SK-N-SH (cell line): ENCODE measurements around the gene CLEC17A. TPM values are rescaled to one million over a fixed set of nuclear protein-coding genes. Genes with fewer than 3 reads are reported as not detected.

Experiments
- CTCF ChIA-PET: fragments of 300-600, 350-600 bp; formaldehyde crosslinking; extraction: SDS; loops from one replicate; lab custom pipeline; 2021; lab: Yijun Ruan, JAX
- POLR2A ChIA-PET: fragments of 350-600 bp; sonication (Branson Sonifier 250); formaldehyde crosslinking; extraction: SDS; loops from one replicate; lab custom pipeline; 2020; ENCODE audit warnings: antibody characterized with exemption, inconsistent platforms; lab: Yijun Ruan, JAX
- DNase-seq: peaks from one replicate; pipeline ENCODE4 v3.0.0; 2012
- H2AFZ ChIP-seq: fragments of 200-600 bp; sonication (generic); 2 replicates; pipeline ENCODE4 v1.8.1; 2016; ENCODE audit warnings: antibody characterized with exemption, mild to moderate bottlenecking, low read depth
- H3F3A ChIP-seq: fragments of 200-600 bp; sonication (generic); replicated peaks from 2 replicates; pipeline ENCODE3; 2016; ENCODE audit warnings: antibody characterized with exemption, mild to moderate bottlenecking; ENCODE audit not compliant: insufficient read depth
- H3K27ac ChIP-seq, 2 experiments: fragments of 200-500 bp in 1 of 2; fragments of 200-600 bp in 1 of 2; sonication (Bioruptor generic) in 1 of 2; sonication (generic), shearing (Covaris generic) in 1 of 2; 2 replicates each; pipeline versions ENCODE4 v1.5.1 to v1.6.1; 2014 to 2016; ENCODE audit warnings: low read depth in 2 of 2, inconsistent platforms in 1 of 2, low read length in 1 of 2, mild to moderate bottlenecking in 1 of 2, mixed read lengths in 1 of 2
- H3K27me3 ChIP-seq: fragments of 200-600 bp; sonication (generic), shearing (Covaris generic); 2 replicates; pipeline ENCODE4 v1.6.1; 2016; ENCODE audit warnings: mixed run types; ENCODE audit not compliant: insufficient read depth
- H3K36me3 ChIP-seq, 2 experiments: fragments of 200-500 bp in 1 of 2; fragments of 200-600 bp in 1 of 2; sonication (Bioruptor generic) in 1 of 2; sonication (generic) in 1 of 2; replicated peaks in 1 of 2; 2 replicates each; pipeline versions ENCODE3 to v1.5.1; 2014 to 2016; ENCODE audit warnings: low read length in 1 of 2, mild to moderate bottlenecking in 1 of 2; ENCODE audit not compliant: insufficient read depth in 2 of 2, control insufficient read depth in 1 of 2
- H3K4me1 ChIP-seq, 2 experiments: fragments of 200-500 bp in 1 of 2; fragments of 200-600 bp in 1 of 2; sonication (Bioruptor generic) in 1 of 2; sonication (generic), shearing (Covaris generic) in 1 of 2; 2 replicates each; pipeline versions ENCODE4 v1.5.1 to v1.6.1; 2014 to 2016; ENCODE audit warnings: low read depth in 1 of 2, low read length in 1 of 2, mixed run types in 1 of 2; ENCODE audit not compliant: insufficient read depth in 2 of 2, control insufficient read depth in 1 of 2
- H3K4me2 ChIP-seq: fragments of 200-600 bp; sonication (generic), shearing (Covaris generic); 2 replicates; pipeline ENCODE4 v1.6.1; 2017; ENCODE audit warnings: mixed run types
- H3K4me3 ChIP-seq, 2 experiments: fragments of 200-500 bp in 1 of 2; fragments of 200-600 bp in 1 of 2; sonication (Bioruptor generic) in 1 of 2; sonication (generic), shearing (Covaris generic) in 1 of 2; 2 replicates each; pipeline versions ENCODE4 v1.5.1 to v1.8.1; 2014 to 2016; ENCODE audit warnings: low read depth in 2 of 2, inconsistent platforms in 1 of 2, low read length in 1 of 2, mild to moderate bottlenecking in 1 of 2, mixed read lengths in 1 of 2, moderate library complexity in 1 of 2
- H3K79me2 ChIP-seq: fragments of 200-600 bp; sonication (generic); 2 replicates; pipeline ENCODE4 v1.8.1; 2017; ENCODE audit warnings: mild to moderate bottlenecking; ENCODE audit not compliant: insufficient read depth
- H3K9ac ChIP-seq: fragments of 200-600 bp; sonication (generic); 2 replicates; pipeline ENCODE4 v1.6.1; 2017; ENCODE audit warnings: mixed run types
- H3K9me2 ChIP-seq: fragments of 200-600 bp; sonication (generic); 2 replicates; pipeline ENCODE4 v1.6.1; 2017; ENCODE audit warnings: mixed run types
- H3K9me3 ChIP-seq: fragments of 200-600 bp; sonication (generic); 2 replicates; pipeline ENCODE4 v1.6.1; 2017; ENCODE audit warnings: mixed run types, mild to moderate bottlenecking, moderate library complexity
- H4K20me1 ChIP-seq: fragments of 200-600 bp; sonication (generic); 2 replicates; pipeline ENCODE4 v1.6.1; 2017; ENCODE audit warnings: mild to moderate bottlenecking, mixed run types; ENCODE audit not compliant: insufficient read depth
- CHD2 ChIP-seq: fragments of 150-350 bp; IDR thresholded peaks from 2 replicates; pipeline ENCODE4 v1.6.1; 2018; ENCODE audit warnings: low read length; ENCODE audit not compliant: partially characterized antibody
- ELF1 ChIP-seq: IDR thresholded peaks from 2 replicates; pipeline ENCODE4 v1.4.0; 2012
- EP300 ChIP-seq, 2 experiments: IDR thresholded peaks; 2 replicates each; pipeline versions ENCODE4 v1.4.0 to v1.6.1; 2012; ENCODE audit warnings: borderline replicate concordance in 1 of 2, low read depth in 1 of 2, low read length in 1 of 2
- EZH2phosphoT487 ChIP-seq: fragments of 200-600 bp; sonication (generic); IDR thresholded peaks from 2 replicates; pipeline ENCODE4 v1.6.1; 2017; ENCODE audit warnings: low read depth, mixed run types, mild to moderate bottlenecking, antibody characterized with exemption, moderate library complexity, borderline replicate concordance
- FOSL2 ChIP-seq: IDR thresholded peaks from 2 replicates; pipeline ENCODE4 v1.4.0; 2012; ENCODE audit warnings: low read depth, mild to moderate bottlenecking, moderate library complexity, borderline replicate concordance
- FOXJ3 ChIP-seq: sonication (generic); formaldehyde crosslinking; IDR thresholded peaks from 2 replicates; pipeline ENCODE4 v1.5.1; 2020; ENCODE audit warnings: mild to moderate bottlenecking, missing genetic modification reagents
- GABPA ChIP-seq: IDR thresholded peaks from 2 replicates; pipeline ENCODE4 v1.4.0; 2012; ENCODE audit warnings: low read depth, mild to moderate bottlenecking
- GATA2 ChIP-seq: sonication (generic); formaldehyde crosslinking; IDR thresholded peaks from 2 replicates; pipeline ENCODE4 v1.5.0; 2020; ENCODE audit warnings: mild to moderate bottlenecking, missing genetic modification reagents
- NFIC ChIP-seq: IDR thresholded peaks from 2 replicates; pipeline ENCODE4 v1.4.0; 2012; ENCODE audit warnings: borderline replicate concordance
- RCOR1 ChIP-seq: fragments of 150-350 bp; IDR thresholded peaks from 2 replicates; pipeline ENCODE4 v1.6.1; 2017; ENCODE audit warnings: antibody characterized with exemption, low read length
- REST ChIP-seq: IDR thresholded peaks from 2 replicates; pipeline ENCODE4 v1.6.1; 2012; ENCODE audit warnings: mild to moderate bottlenecking, low read depth, low read length, moderate library complexity
- RFX5 ChIP-seq: IDR thresholded peaks from 2 replicates; pipeline ENCODE4 v1.6.1; 2012; ENCODE audit warnings: mild to moderate bottlenecking, improper control_type of control experiment, low read length
- RXRA ChIP-seq: IDR thresholded peaks from 2 replicates; pipeline ENCODE4 v1.4.0; 2012; ENCODE audit warnings: low read depth, mild to moderate bottlenecking, borderline replicate concordance
- TAF1 ChIP-seq: IDR thresholded peaks from 2 replicates; pipeline ENCODE4 v1.6.1; 2012; ENCODE audit warnings: low read depth, mild to moderate bottlenecking, low read length, moderate library complexity, borderline replicate concordance
- USF1 ChIP-seq: IDR thresholded peaks from 2 replicates; pipeline ENCODE4 v1.4.0; 2012; ENCODE audit warnings: low read depth, borderline replicate concordance
- USF2 ChIP-seq: fragments of 150-350 bp; IDR thresholded peaks from 2 replicates; pipeline ENCODE4 v1.6.1; 2017; ENCODE audit warnings: antibody characterized with exemption, low read length, low read depth, borderline replicate concordance
- WGBS: methylation state at CpG from one replicate; pipeline ENCODE4 v1.1.6; 2017; ENCODE audit warnings: low lambda C conversion rate; 5-methylcytosine and 5-hydroxymethylcytosine counted together
- polyA plus RNA-seq, 3 experiments: library from polyadenylated mRNA; depleted of rRNA; stranded (reverse); fragments of >200 nt; gene quantifications; 2 replicates each; pipeline ENCODE4 v1.2.3, GENCODE V29; 2012
- TF ChIP-seq, protein P1 (sequence below): IDR thresholded peaks from 2 replicates; pipeline ENCODE4 v1.4.0; 2012; ENCODE audit warnings: low read depth, borderline replicate concordance
- TF ChIP-seq, protein P2 (sequence below): IDR thresholded peaks from 2 replicates; pipeline ENCODE4 v1.4.0; 2012; ENCODE audit warnings: low read depth

Gene CLEC17A
- polyA plus RNA-seq, 1 of the 3 experiments (the other 2 are of a cell fraction) = not detected

DNA sequence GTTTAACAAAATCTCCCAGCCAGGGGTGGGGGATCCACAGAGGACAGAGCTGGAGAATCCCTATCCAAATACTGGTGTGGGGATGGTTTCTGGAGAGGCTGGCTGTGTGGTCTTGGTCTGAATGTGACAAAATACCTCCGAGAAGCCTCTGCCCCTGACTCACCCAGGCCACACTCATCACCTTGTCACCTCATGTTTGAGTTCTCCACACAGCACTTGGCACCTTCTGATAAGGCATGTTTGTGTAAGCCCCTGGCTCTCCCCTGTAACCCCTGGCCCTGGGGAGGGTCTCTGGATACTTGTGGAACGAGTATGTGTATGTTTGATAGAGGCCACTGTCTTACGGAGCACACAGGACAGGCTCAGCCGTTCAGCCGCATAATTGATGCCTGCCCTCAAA, 38.8 kb upstream of the CLEC17A start:
- Histone ChIP-seq H3K27ac (no peak overlapping the region), H3K36me3 (no peaks in the 10 kb centered on the region), H3K9me3 (no peaks in the 10 kb centered on the region), H4K20me1 (no peaks in the 10 kb centered on the region), H3K9me2 (no peaks in the 10 kb centered on the region), H3F3A (no peaks in the 10 kb centered on the region), H3K4me3 (no peak overlapping the region), H2AFZ (no peak overlapping the region), H3K9ac (no peak overlapping the region), H3K4me2 (no peak overlapping the region), H3K4me1 (no peaks in the 10 kb centered on the region; a peak in 1 of 4 replicates), H3K79me2 (peaks cover 40% of the 10 kb centered on the region), H3K27me3 (no peaks in the 10 kb centered on the region)
- ChIA-PET POLR2A (no interaction called here), CTCF (interaction anchor here (1.3 to 1.7 kb wide), 2 partner anchors 10 to 13 kb away, joined by 3 to 9 read pairs; no protein-coding TSS in a partner anchor)
- WGBS = 88% methylated on average over 2 of the region's 5 CpGs
- peak; percentile 16 for DNase-seq
- TF ChIP-seq RCOR1 = no peak
- no peak for TF ChIP-seq RFX5
- TF ChIP-seq GABPA = no peak

DNA sequence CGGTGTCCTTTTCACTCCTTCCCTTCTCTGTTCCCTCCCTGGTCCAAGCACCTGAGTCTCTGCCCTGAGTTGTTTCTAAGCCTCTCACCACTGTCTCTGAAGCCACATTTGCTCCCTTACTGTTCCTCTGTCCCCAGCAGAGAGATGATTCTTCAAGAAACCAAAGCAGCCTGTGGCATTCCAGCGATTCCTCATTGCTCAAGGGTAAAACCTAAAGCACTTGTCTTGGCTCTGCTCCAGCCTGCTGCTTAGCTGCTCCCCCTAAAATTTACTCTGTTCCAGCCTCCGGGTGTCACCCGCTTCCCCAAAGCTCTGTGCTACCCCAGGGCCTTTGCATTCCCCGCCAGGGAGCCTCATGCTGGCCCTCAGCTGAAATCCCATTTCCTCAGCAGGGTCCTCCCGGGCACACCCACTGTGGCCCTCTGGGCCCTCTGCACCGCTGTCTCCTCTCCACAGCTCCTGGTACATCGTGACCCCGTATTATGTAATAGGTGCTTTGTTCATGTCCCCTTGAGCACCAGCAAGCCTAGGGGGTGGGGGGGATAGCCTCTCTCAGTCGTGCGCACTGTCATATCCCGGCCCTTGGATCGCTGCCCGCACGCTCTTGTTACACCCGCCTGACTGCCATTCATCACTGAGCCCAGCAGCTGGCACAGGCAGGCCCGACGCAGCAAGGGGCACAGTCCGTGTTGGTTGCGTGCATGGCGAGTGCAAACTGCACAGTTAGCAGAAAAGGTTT, 37.7 kb upstream of the CLEC17A start:
- Histone ChIP-seq H3K79me2 (peaks cover 40% of the 10 kb centered on the region), H2AFZ (no peak overlapping the region), H3K9me3 (no peaks in the 10 kb centered on the region), H3K4me2 (no peak overlapping the region), H3K27me3 (no peaks in the 10 kb centered on the region), H3K9me2 (no peaks in the 10 kb centered on the region), H3K27ac (no peak overlapping the region), H3K4me3 (no peak overlapping the region), H3K9ac (no peak overlapping the region), H3K4me1 (peaks cover 0 to 2% of the 10 kb centered on the region in 2 experiments; a peak in 1 of 4 replicates), H3F3A (no peaks in the 10 kb centered on the region), H3K36me3 (no peaks in the 10 kb centered on the region), H4K20me1 (no peaks in the 10 kb centered on the region)
- ChIA-PET CTCF (interaction anchor here (0.5 to 3.5 kb wide), 4 partner anchors 9 to 32 kb away, joined by 3 to 35 read pairs (median 6); no protein-coding TSS in a partner anchor), POLR2A (no interaction called here)
- TF ChIP-seq EZH2phosphoT487 (no peak), FOSL2 (no peak), USF2 (no peak), REST (no peak), TAF1 (no peak), ELF1 (no peak), GATA2 (CRISPR knock-in tag) (no peak), CHD2 (no peak), FOXJ3 (CRISPR knock-in tag) (no peak), EP300 (IDR thresholded peaks at IDR 0.05; ENCODE audit: borderline replicate concordance in 1 of 2, low read depth in 1 of 2, low read length in 1 of 2) (no peak), NFIC (no peak), RXRA (no peak), USF1 (no peak)
- TF ChIP-seq, protein P1, sequence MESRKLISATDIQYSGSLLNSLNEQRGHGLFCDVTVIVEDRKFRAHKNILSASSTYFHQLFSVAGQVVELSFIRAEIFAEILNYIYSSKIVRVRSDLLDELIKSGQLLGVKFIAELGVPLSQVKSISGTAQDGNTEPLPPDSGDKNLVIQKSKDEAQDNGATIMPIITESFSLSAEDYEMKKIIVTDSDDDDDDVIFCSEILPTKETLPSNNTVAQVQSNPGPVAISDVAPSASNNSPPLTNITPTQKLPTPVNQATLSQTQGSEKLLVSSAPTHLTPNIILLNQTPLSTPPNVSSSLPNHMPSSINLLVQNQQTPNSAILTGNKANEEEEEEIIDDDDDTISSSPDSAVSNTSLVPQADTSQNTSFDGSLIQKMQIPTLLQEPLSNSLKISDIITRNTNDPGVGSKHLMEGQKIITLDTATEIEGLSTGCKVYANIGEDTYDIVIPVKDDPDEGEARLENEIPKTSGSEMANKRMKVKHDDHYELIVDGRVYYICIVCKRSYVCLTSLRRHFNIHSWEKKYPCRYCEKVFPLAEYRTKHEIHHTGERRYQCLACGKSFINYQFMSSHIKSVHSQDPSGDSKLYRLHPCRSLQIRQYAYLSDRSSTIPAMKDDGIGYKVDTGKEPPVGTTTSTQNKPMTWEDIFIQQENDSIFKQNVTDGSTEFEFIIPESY = no peak
- TF ChIP-seq, protein P2, sequence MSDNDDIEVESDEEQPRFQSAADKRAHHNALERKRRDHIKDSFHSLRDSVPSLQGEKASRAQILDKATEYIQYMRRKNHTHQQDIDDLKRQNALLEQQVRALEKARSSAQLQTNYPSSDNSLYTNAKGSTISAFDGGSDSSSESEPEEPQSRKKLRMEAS = no peak
- DNase-seq = no peak
- WGBS = 98% methylated on average over 21 of the region's 21 CpGs
